GM20000 (cell line): ENCODE measurements around the gene CKAP5.

Experiments used
- DNase-seq: peaks from one replicate; pipeline ENCODE4 v3.0.0; 2012; ENCODE audit warnings: low spot score
- CTCF ChIP-seq: IDR thresholded peaks from 2 replicates; pipeline ENCODE4 v1.5.1; 2012; ENCODE audit warnings: mild to moderate bottlenecking, control low read depth; ENCODE audit errors: extremely low read depth, missing control alignments

CKAP5 gene

GRCh38 chr11:46755962-46756361, 90.1 kb downstream of the CKAP5 start:
- DNase-seq, result no peak

GRCh38 chr11:46747150-46747549, 98.9 kb downstream of the CKAP5 start:
- DNase-seq, result no peak
- TF ChIP-seq CTCF, result no peak

More at GRCh38 chr11:46755962-46756361, 90.1 kb downstream of the CKAP5 start:
- no peak for TF ChIP-seq CTCF

- DNase-seq, result no peak
- TF ChIP-seq CTCF, result no peak
Observed at GRCh38 chr11:46745995-46746394, 100.1 kb downstream of the CKAP5 start.

GRCh38 chr11:46745328-46745727, 100.8 kb downstream of the CKAP5 start:
- DNase-seq, result no peak
- TF ChIP-seq CTCF, result no peak

GRCh38 chr11:46743693-46744339, 102.3 kb downstream of the CKAP5 start:
- no peak for DNase-seq
- TF ChIP-seq CTCF, result no peak

- no peak for TF ChIP-seq CTCF
- no peak for DNase-seq
Observed at GRCh38 chr11:46743043-46743442, 103.0 kb downstream of the CKAP5 start.

- TF ChIP-seq CTCF, result no peak
- DNase-seq, result no peak
Observed at GRCh38 chr11:46741600-46742484, 104.2 kb downstream of the CKAP5 start.
